GM21447 (cell line): ENCODE results near the gene TRPM1.

Experiments
- ATAC-seq: cut with Tn5 transposase; IDR thresholded peaks from one replicate; pipeline ENCODE4 v1.9.1; 2021; ENCODE audit not compliant: unreplicated experiment

The TRPM1 gene

GRCh38 chr15:31101262-31102038, at the start of gene TRPM1:
TSS of gene TRPM1 (minus strand) at chr15:31101725. CDS start at chr15:31081355, 20,370 bp downstream.
- no peak for ATAC-seq

- ATAC-seq: no peak
Measured at GRCh38 chr15:31150732-31151231, 49.3 kb upstream of the TRPM1 start.

- ATAC-seq: no peak
Measured at GRCh38 chr15:31149987-31150386, 48.5 kb upstream of the TRPM1 start.

GRCh38 chr15:31149088-31149505, 47.6 kb upstream of the TRPM1 start:
- ATAC-seq: no peak

- ATAC-seq: no peak
Measured at GRCh38 chr15:31148297-31149087, 47.0 kb upstream of the TRPM1 start.

GRCh38 chr15:31147944-31148296, 46.4 kb upstream of the TRPM1 start:
- no peak for ATAC-seq

- no peak for ATAC-seq
Measured at GRCh38 chr15:31147456-31147855, 45.9 kb upstream of the TRPM1 start.

GRCh38 chr15:31145271-31145911, 43.9 kb upstream of the TRPM1 start:
- ATAC-seq: no peak

GRCh38 chr15:31141792-31142191, 40.3 kb upstream of the TRPM1 start:
- ATAC-seq: no peak

- no peak for ATAC-seq
Measured at GRCh38 chr15:31136607-31137328, 35.2 kb upstream of the TRPM1 start.

GRCh38 chr15:31136016-31136415, 34.5 kb upstream of the TRPM1 start:
- ATAC-seq: no peak

- ATAC-seq: no peak
Measured at GRCh38 chr15:31135523-31135922, 34.0 kb upstream of the TRPM1 start.

- no peak for ATAC-seq
Measured at GRCh38 chr15:31133890-31134289, 32.4 kb upstream of the TRPM1 start.

GRCh38 chr15:31131853-31132375, 30.4 kb upstream of the TRPM1 start:
- no peak for ATAC-seq

- ATAC-seq: no peak
Measured at GRCh38 chr15:31130576-31131237, 29.2 kb upstream of the TRPM1 start.

- no peak for ATAC-seq
Measured at GRCh38 chr15:31129769-31130303, 28.3 kb upstream of the TRPM1 start.

GRCh38 chr15:31128919-31129768, 27.6 kb upstream of the TRPM1 start:
- no peak for ATAC-seq

- no peak for ATAC-seq
Measured at GRCh38 chr15:31128477-31128876, 27.0 kb upstream of the TRPM1 start.
